ENCODE results near the gene IL6ST.

Gene IL6ST

DNA sequence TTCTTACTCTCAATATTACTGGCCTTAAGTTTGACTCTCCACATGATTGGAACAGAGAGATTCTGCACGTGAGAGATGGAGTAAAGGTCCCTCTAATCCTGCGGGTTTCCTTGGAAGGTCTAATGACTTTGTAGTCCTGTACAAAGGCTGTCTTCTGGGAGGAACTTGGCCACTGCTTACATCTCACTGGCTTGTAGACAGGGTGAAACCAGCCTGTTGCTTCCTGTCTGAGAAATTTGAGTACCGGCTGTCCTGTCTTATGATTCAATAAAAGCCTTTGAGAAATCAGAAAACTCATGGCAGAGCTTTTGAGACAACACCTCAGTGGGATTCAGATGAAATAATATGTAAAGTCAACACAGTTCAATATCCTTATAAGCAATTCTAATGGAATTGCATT is 100.6 kb downstream of the IL6ST start:
- no peak for DNase-seq

DNA sequence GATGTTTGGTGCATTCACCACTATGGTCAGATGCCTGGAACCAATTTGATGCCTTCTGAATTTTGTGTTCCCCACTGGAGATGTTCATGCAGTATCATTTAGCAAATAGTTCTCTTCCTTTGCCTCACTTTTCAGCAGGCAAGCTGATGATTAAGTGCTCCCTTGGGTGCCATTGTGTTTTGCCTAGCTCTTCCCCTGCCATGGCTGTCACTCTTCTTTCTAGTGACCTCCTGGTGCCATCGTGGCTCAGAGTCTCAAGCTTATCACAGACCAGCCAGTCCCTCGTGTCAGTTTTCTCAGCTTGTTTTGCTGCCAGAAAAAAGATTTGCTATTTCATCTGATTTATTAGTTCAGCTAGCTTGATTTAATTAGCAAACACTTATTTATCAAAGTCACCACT is 102.3 kb downstream of the IL6ST start:
- DNase-seq, result no peak

DNA sequence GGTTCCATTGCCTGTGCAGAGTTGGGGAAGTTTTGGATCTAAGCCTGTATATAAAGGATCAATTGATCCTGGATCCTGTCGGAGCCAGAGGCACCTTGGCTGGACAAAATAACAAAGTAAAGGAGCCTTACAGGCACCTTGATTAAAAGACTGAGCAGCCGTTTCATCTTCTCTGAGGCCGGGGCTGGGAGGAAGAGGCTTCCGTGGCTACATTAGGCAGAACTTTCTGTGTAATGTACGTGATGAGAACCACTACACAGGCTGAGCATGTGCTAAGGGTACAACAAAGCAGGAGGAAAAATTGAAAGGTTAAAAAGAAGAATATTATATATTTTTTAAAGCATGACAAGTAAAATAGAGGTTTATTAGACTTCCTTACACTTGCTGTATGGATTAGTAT is 106.6 kb downstream of the IL6ST start:
- DNase-seq, result no peak

DNA sequence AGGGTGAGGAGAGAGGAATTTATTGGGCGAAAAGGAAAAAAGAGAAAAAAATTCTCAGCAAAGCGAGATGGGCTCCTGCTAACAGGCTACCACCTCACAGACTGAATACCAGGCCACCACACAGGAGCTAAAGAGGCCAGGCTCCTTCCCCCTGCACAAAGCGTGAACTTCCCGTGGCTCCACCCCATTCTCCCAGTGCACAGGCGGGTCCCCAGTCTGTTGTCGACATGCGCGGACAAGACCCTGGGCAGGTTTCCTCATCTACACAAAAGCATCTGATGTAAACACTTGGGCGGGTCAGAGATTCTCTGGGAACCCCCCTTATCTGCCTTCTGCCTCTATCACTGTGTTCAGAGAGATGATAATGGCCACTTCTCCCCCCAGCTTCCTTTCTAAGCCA is 109.4 kb downstream of the IL6ST start:
- DNase-seq, result no peak

All from activated T-cell treated with anti-CD3 and anti-CD28 coated beads, Interleukin-2, amount 50 U/mL, for 1 hour (primary cell).